GM19452 (cell line): ENCODE measurements around the gene NKIRAS1.
A peak's percentile ranks its signal among the peaks of the same experiment; 100 is the strongest.

Experiments used
- ATAC-seq: cut with Tn5 transposase; IDR thresholded peaks from one replicate; pipeline ENCODE4 v1.9.1; 2021; ENCODE audit not compliant: unreplicated experiment

NKIRAS1 gene

GRCh38 chr3:23916886-23917678 is at the start of gene NKIRAS1, which contains the start of gene RPL15:
TSS of gene NKIRAS1 (minus strand) at chr3:23916990. CDS start at chr3:23910904, 6,086 bp downstream.
TSS of gene RPL15 (plus strand) at chr3:23917132. CDS start at chr3:23917860, 728 bp downstream.
- ATAC-seq, result peak; percentile 97

- ATAC-seq, result no peak
These were observed 49.5 kb upstream of the NKIRAS1 start for GRCh38 chr3:23966328-23966727.

GRCh38 chr3:23964537-23965235 is 47.9 kb upstream of the NKIRAS1 start:
- no peak for ATAC-seq

GRCh38 chr3:23961913-23962312 is 45.1 kb upstream of the NKIRAS1 start:
- no peak for ATAC-seq

- ATAC-seq, result no peak
These were observed 44.3 kb upstream of the NKIRAS1 start for GRCh38 chr3:23961066-23961465.

GRCh38 chr3:23960649-23961048 is 43.9 kb upstream of the NKIRAS1 start:
- ATAC-seq, result no peak

GRCh38 chr3:23959135-23959900 is 42.5 kb upstream of the NKIRAS1 start:
- no peak for ATAC-seq

GRCh38 chr3:23956701-23957100 is 39.9 kb upstream of the NKIRAS1 start:
- ATAC-seq, result no peak

- ATAC-seq, result no peak
These were observed 37.4 kb upstream of the NKIRAS1 start for GRCh38 chr3:23954144-23954543.

GRCh38 chr3:23953523-23953922 is 36.7 kb upstream of the NKIRAS1 start:
- ATAC-seq, result no peak

GRCh38 chr3:23952646-23953045 is 35.9 kb upstream of the NKIRAS1 start:
- ATAC-seq, result peak; percentile 44

- ATAC-seq, result peak; percentile 34
These were observed 33.5 kb upstream of the NKIRAS1 start for GRCh38 chr3:23950293-23950692.

- peak; percentile 17 for ATAC-seq
These were observed 33.0 kb upstream of the NKIRAS1 start for GRCh38 chr3:23949784-23950183.

- ATAC-seq, result no peak
These were observed 32.0 kb upstream of the NKIRAS1 start for GRCh38 chr3:23948761-23949160.

GRCh38 chr3:23945913-23946687 is 29.3 kb upstream of the NKIRAS1 start:
- peak; percentile 69 for ATAC-seq

GRCh38 chr3:23945663-23945912 is 28.8 kb upstream of the NKIRAS1 start:
- ATAC-seq, result no peak

GRCh38 chr3:23944861-23945662 is 28.3 kb upstream of the NKIRAS1 start, which contains the start of gene NR1D2:
TSS of gene NR1D2 (plus strand) at chr3:23945286. CDS start at chr3:23945579, 293 bp downstream.
- ATAC-seq, result peak; percentile 54

- no peak for ATAC-seq
These were observed 27.4 kb upstream of the NKIRAS1 start for GRCh38 chr3:23944007-23944783.

GRCh38 chr3:23942546-23942945 is 25.8 kb upstream of the NKIRAS1 start:
- no peak for ATAC-seq
